Measurements from ENCODE around the gene C1R. TPM values are rescaled to one million over a fixed set of nuclear protein-coding genes. Genes with fewer than 3 reads are reported as not detected.

Gene C1R
- total RNA-seq, 4 donors from 2014 or later: 47.5 to 97.8 (median 74.9) TPM

DNA sequence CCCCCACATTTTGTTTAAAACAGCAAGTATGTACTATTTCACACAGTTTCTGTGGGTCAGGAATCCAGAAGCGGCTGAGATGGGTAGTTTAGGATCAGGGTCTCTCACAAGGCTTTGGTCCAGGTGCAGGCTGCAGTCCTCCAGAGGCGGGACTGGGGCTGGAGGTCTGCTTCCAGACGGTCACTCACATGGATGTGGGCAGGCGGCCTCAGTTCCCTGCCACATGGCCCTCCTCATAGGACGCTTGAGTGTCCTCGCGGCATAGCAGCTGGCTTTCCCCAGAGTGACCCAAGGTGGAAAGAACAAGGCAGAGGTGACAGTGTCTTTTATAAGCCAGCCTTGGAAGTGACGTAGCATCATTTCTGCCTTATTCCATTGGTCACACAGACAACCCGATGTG is 24.7 kb upstream of the C1R start:
- Histone ChIP-seq H3K36me3 (no peaks in the 10 kb centered on the region), H3K9me3 (no peaks in the 10 kb centered on the region), H3K27ac (no peak overlapping the region), H3K4me1 (peaks cover 4 to 5% of the 10 kb centered on the region in 2 donors), H3K4me3 (no peak overlapping the region), H3K27me3 (no peaks in the 10 kb centered on the region)
- intact Hi-C loops (cut with DNase I; ENCODE audit: low total_unique reads): no loop called here
- DNase-seq (no peak), ATAC-seq (no peak)
- in situ Hi-C loops (cut with MboI; ENCODE audit: low sequenced_read_pairs in 4 of 4): loop anchor here (10.0 to 25.0 kb wide), 4 partner anchors 172 to 205 kb away; partner anchors contain the start of genes ATN1 (in 2 of the 4), C12orf57 (in 2 of the 4), RNU7-1 (in 2 of the 4) and ENO2 (in 1 of the 4)
- TF ChIP-seq POLR2A (IDR thresholded peaks at IDR 0.05): no peak
- TF ChIP-seq, protein P1, sequence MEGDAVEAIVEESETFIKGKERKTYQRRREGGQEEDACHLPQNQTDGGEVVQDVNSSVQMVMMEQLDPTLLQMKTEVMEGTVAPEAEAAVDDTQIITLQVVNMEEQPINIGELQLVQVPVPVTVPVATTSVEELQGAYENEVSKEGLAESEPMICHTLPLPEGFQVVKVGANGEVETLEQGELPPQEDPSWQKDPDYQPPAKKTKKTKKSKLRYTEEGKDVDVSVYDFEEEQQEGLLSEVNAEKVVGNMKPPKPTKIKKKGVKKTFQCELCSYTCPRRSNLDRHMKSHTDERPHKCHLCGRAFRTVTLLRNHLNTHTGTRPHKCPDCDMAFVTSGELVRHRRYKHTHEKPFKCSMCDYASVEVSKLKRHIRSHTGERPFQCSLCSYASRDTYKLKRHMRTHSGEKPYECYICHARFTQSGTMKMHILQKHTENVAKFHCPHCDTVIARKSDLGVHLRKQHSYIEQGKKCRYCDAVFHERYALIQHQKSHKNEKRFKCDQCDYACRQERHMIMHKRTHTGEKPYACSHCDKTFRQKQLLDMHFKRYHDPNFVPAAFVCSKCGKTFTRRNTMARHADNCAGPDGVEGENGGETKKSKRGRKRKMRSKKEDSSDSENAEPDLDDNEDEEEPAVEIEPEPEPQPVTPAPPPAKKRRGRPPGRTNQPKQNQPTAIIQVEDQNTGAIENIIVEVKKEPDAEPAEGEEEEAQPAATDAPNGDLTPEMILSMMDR (IDR thresholded peaks at IDR 0.05 in 4 of 5, conservative IDR thresholded peaks at IDR 0.05 in 1 of 5): no peak

DNA sequence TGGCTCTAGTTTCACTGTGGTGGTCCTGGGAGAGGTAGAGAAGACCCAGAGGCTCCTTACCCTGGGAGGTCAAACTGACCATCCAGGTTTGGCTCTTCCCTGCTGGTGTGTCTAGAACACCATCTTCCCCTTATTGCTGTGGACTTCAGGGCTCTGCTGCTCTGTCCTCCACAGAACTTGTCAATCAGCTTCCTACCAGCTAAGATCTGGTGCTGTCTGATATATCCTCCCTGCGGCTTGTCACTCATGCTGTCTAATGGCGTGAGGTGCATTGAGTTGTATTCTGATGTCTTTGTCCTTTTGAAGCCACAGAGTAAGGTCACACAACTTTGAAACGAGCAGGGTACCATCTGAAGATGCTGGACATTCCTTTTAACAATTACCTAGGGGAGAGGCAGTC is 24.0 kb upstream of the C1R start:
- Histone ChIP-seq H3K27me3 (no peaks in the 10 kb centered on the region), H3K9me3 (no peaks in the 10 kb centered on the region), H3K36me3 (no peaks in the 10 kb centered on the region), H3K27ac (no peak overlapping the region), H3K4me1 (peaks cover 4 to 5% of the 10 kb centered on the region in 2 donors), H3K4me3 (no peak overlapping the region)
- no peak for DNase-seq
- intact Hi-C loops (cut with DNase I; ENCODE audit: low total_unique reads): no loop called here
- in situ Hi-C loops (cut with MboI; ENCODE audit: low sequenced_read_pairs in 4 of 4): loop anchor here (10.0 to 25.0 kb wide), 4 partner anchors 171 to 204 kb away; partner anchors contain the start of genes ATN1 (in 2 of the 4), C12orf57 (in 2 of the 4), RNU7-1 (in 2 of the 4) and ENO2 (in 1 of the 4)
- ATAC-seq: no peak
- TF ChIP-seq POLR2A (IDR thresholded peaks at IDR 0.05): no peak
- TF ChIP-seq, protein P1 (IDR thresholded peaks at IDR 0.05 in 4 of 5, conservative IDR thresholded peaks at IDR 0.05 in 1 of 5): no peak

DNA sequence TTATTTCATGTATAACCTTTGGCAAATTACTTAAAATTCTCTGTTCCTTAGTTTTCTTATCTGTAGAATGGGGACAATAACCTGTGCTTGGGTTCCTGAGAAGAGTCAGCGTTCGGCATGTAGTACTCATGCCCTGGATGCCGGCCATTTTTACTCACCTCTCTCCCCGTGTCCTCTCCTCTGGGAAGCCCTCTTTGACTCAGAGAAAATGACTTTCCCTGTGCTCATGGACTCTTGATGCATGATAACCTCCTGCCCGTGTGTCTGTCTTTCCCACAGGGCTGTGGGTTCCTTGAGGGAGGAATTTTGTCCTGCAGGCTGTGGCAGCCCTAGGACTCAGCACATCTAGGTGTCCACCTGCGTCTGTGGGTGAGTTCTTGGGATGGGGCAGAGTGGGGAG is 22.6 kb upstream of the C1R start:
- Histone ChIP-seq H3K36me3 (no peaks in the 10 kb centered on the region), H3K27ac (no peak overlapping the region), H3K4me1 (peaks cover 4 to 5% of the 10 kb centered on the region in 2 donors), H3K4me3 (no peak overlapping the region), H3K9me3 (no peaks in the 10 kb centered on the region), H3K27me3 (no peaks in the 10 kb centered on the region)
- ATAC-seq: no peak
- DNase-seq: no peak
- in situ Hi-C loops (cut with MboI; ENCODE audit: low sequenced_read_pairs in 4 of 4): loop anchor here (5.0 to 25.0 kb wide), 5 partner anchors 53 to 203 kb away; partner anchors contain the start of genes ATN1 (in 2 of the 4), C12orf57 (in 2 of the 4), C1S (in 2 of the 4) and RNU7-1 (in 2 of the 4)
- intact Hi-C loops (cut with DNase I; ENCODE audit: low total_unique reads): no loop called here
- TF ChIP-seq, protein P1 (IDR thresholded peaks at IDR 0.05 in 4 of 5, conservative IDR thresholded peaks at IDR 0.05 in 1 of 5): no peak
- TF ChIP-seq POLR2A (IDR thresholded peaks at IDR 0.05): no peak

DNA sequence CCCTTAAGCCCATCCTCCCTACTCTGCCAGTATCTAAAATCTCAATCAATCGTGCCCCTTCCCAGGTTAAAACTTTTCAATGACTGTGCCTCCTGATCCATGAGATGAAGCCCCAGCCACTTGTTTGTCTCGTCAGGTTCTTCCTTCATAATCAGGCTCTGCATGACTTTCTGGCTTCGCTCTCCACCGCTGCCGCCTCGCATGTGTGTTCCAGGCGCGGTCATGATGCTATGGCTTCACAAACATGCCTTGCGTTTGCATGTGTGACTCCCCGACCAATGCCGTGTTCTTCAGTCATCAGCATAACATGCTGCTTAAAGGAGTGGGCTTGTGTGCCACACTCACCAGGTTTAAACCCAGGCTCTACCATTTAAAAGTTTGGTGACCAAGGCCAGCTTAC is 21.8 kb upstream of the C1R start:
- no peaks in the 10 kb centered on the region for H3K36me3 ChIP-seq
- peaks cover 9 to 12% of the 10 kb centered on the region in 2 donors for H3K4me1 ChIP-seq
- DNase-seq: no peak
- no peaks in the 10 kb centered on the region for H3K9me3 ChIP-seq
- in situ Hi-C loops (cut with MboI; ENCODE audit: low sequenced_read_pairs in 4 of 4): loop anchor here (5.0 to 25.0 kb wide), 5 partner anchors 52 to 202 kb away; partner anchors contain the start of genes ATN1 (in 2 of the 4), C12orf57 (in 2 of the 4), C1S (in 2 of the 4) and RNU7-1 (in 2 of the 4)
- H3K27me3 ChIP-seq: no peaks in the 10 kb centered on the region
- TF ChIP-seq, protein P1 (IDR thresholded peaks at IDR 0.05 in 4 of 5, conservative IDR thresholded peaks at IDR 0.05 in 1 of 5): no peak
- no peak for TF ChIP-seq POLR2A (IDR thresholded peaks at IDR 0.05)
- ATAC-seq: no peak
- intact Hi-C loops (cut with DNase I; ENCODE audit: low total_unique reads): no loop called here
- H3K4me3 ChIP-seq: no peak overlapping the region
- no peak overlapping the region for H3K27ac ChIP-seq

Measured in gastrocnemius medialis (tissue), 4 donors.